Stimulated activated naive CD8-positive, alpha-beta T cell treated with anti-CD3 and anti-CD28 coated beads, Interleukin-15, amount 100 ng/mL, for 72 hours (primary cell): ENCODE results near the gene ZSCAN1.

ENCODE experiments used
- ATAC-seq: fragments of 150-1000 bp; cut with Tn5 transposase; 2 replicates; pipeline ENCODE4 v1.10.0; 2021; ENCODE audit warnings: mild to moderate bottlenecking, moderate library complexity
- DNase-seq, 2 donors: peaks; one replicate each; pipeline ENCODE4 v3.0.0; 2021 to 2022
- H3K27ac Mint-ChIP-seq, 2 donors: one replicate each; pipeline ENCODE4 v1.8.0; 2022; ENCODE audit warnings: mild to moderate bottlenecking in 2 of 2, mixed read lengths in 2 of 2, moderate library complexity in 2 of 2
- H3K27me3 Mint-ChIP-seq: one replicate; pipeline ENCODE4 v1.8.0; 2022; ENCODE audit warnings: mixed read lengths
- H3K4me1 Mint-ChIP-seq: one replicate; pipeline ENCODE4 v1.8.0; 2022; ENCODE audit warnings: mild to moderate bottlenecking, mixed read lengths
- H3K4me3 Mint-ChIP-seq, 2 donors: one replicate each; pipeline ENCODE4 v1.8.0; 2022; ENCODE audit warnings: mild to moderate bottlenecking in 2 of 2, mixed read lengths in 2 of 2, moderate library complexity in 1 of 2
- H3K9me3 Mint-ChIP-seq, 2 donors: one replicate each; pipeline ENCODE4 v1.8.0; 2022; ENCODE audit warnings: mixed read lengths in 2 of 2

ZSCAN1 gene

GRCh38 chr19:58054901-58055874 lies 21.4 kb downstream of the ZSCAN1 start:
- Mint-ChIP-seq H3K4me3 (peak overlapping the region; percentile 35 to 71), H3K4me1 (peaks cover 18% of the 10 kb centered on the region), H3K27ac (no peak overlapping the region), H3K27me3 (peaks cover 22% of the 10 kb centered on the region), H3K9me3 (peaks cover 30 to 77% of the 10 kb centered on the region in 2 donors)
- DNase-seq (no peak), ATAC-seq (no peak)

DNA sequence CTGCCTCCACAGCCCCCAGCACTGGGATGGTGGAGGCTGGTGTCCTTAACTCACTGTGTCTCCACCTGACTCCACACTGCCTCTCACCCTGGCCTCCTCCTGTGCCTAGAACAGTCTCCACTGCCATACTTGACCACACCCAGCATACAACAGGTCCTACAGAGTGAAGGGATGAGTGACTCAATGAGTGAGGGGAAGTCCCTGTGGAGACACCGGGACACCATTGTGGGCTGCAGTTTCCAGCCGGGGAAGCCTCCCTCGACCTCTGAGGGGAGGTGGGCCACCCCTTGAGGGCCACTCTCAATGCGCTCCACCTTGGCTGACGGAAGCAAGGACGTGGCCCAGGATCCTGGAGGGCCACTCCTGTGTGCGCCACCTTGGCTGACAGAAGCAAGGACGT lies 22.4 kb downstream of the ZSCAN1 start:
- Mint-ChIP-seq H3K27me3 (peaks cover 22% of the 10 kb centered on the region), H3K4me3 (no peak overlapping the region), H3K9me3 (peaks cover 26 to 73% of the 10 kb centered on the region in 2 donors), H3K4me1 (peaks cover 19% of the 10 kb centered on the region), H3K27ac (no peak overlapping the region)
- ATAC-seq (no peak), DNase-seq (no peak)

DNA sequence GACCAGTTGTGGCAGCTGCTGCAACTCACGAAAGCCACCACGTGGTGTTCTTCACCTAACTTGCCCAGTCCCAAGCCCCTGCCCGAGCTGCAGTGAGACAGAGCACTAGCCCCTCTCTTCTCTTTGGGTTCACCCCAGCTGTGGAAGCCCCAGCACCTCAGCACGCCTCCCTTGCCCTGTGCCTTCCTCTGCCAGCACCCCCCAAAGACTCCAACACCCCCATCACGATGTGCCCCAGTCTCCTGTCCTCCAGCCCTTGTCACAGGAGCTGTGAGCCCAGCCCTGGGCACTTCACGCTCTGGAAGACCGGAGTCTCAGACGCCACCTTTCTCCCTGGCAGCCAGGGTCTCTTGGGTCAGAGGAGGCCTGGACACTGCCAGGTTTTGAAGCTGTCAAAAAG lies 23.0 kb downstream of the ZSCAN1 start:
- Mint-ChIP-seq H3K27me3 (peaks cover 22% of the 10 kb centered on the region), H3K27ac (no peak overlapping the region), H3K9me3 (peaks cover 23 to 72% of the 10 kb centered on the region in 2 donors), H3K4me3 (no peak overlapping the region), H3K4me1 (peaks cover 19% of the 10 kb centered on the region)
- DNase-seq = no peak
- no peak for ATAC-seq

DNA sequence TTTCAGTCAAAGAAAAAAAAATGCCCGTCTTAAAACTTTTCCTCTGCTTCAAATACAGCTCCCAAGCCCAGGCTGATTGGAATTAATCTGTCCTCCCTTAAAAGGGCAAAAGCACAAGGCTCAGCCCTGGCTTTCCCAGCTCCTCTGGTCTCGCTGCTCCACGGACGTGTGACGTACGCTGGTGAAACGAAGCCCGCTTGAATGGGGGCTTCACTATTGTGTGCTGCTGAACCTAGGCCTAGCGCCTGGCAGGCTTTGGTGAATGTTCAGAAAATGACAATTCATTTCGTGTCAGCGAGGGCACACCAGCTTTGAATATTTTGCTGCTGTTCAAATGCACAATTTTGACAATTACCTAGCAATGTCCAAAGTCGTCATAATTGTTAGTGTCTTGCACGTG lies 24.6 kb downstream of the ZSCAN1 start:
- peak overlapping the region; percentile 84 to 85 for H3K4me3 Mint-ChIP-seq
- peaks cover 22% of the 10 kb centered on the region for H3K27me3 Mint-ChIP-seq
- ATAC-seq (no peak), DNase-seq (no peak)
- H3K9me3 Mint-ChIP-seq = peaks cover 19 to 69% of the 10 kb centered on the region in 2 donors
- peak overlapping the region in 1 of 2 donors; percentile 94 for H3K27ac Mint-ChIP-seq
- peaks cover 19% of the 10 kb centered on the region for H3K4me1 Mint-ChIP-seq

DNA sequence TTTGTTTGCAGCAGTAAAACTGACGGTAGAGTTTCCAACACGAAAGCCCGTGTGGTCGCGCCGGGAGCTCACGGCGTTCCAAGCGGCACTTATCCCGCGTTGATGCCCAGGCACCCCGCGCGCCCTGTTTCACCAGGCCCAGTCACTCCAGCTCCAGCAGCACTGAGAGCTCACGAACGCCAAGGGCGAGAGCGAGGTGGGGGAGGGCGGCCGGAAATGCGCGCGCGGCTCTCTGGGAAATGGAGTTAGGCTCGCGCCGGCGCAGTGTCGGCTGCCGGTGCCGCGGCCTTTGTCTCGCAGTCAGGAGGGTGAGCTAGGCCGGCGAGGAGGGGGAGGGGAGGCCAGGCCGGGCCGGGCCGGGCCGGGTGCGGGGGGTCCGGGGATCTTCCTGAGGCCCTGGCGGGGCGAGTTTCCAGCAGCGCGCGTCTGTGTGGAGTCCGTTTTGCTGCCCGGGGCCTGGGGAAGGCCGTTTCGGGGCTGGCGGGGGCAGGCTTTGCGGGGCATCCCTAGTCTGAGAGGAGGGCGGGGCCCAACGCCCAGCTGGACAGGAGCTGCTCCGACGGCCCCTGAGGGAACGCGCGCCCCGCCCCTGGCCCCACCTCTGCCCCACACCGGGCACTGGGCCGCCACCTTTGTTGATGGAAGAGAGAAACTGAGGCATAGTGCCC lies 25.3 kb downstream of the ZSCAN1 start, which contains the start of gene ZNF135:
Gene ZNF135, plus strand, starts transcription at position 280 of the 668 bp plus-strand sequence. CDS start 721 bp downstream, outside the sequence.
- ATAC-seq = peak; percentile 94

DNA sequence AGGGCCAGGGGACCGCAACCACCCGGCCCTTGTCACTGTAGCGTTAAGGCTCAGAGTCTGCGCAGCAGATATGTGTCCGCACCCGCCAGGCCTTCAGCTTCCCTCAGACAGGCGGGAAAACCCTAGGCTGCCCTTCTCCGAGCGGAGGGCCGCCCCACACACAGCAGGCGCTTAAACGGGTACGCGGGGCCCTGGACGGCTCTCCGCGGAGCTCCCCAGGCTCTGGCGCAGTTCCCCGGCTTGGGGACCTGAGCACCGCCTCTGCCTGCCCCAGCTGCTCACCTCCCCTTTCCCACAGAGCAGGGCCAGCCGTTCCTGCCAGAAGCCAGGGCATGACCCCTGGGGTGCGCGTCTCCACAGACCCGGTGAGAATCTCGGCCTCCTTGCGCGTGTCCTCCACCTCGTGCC lies 25.9 kb downstream of the ZSCAN1 start:
- Mint-ChIP-seq H3K9me3 (peaks cover 19 to 75% of the 10 kb centered on the region in 2 donors), H3K27me3 (peaks cover 19% of the 10 kb centered on the region), H3K27ac (peak overlapping the region in 1 of 2 donors; percentile 95), H3K4me1 (peaks cover 19% of the 10 kb centered on the region), H3K4me3 (peak overlapping the region; percentile 84 to 85)
- ATAC-seq (peak; percentile 29), DNase-seq (peak in 1 of 2 donors; percentile 42)

More for the DNA sequence above, 25.3 kb downstream of the ZSCAN1 start, which contains the start of gene ZNF135:
- DNase-seq = peak; percentile 75 to 79
- Mint-ChIP-seq H3K4me1 (peaks cover 19% of the 10 kb centered on the region), H3K4me3 (peak within 1 kb of the TSS; percentile 84 to 85), H3K27me3 (peaks cover 22% of the 10 kb centered on the region), H3K9me3 (peaks cover 19 to 76% of the 10 kb centered on the region in 2 donors), H3K27ac (peak within 1 kb of the TSS; percentile 94 to 95)

- H3K9me3 Mint-ChIP-seq = peaks cover 23 to 75% of the 10 kb centered on the region in 2 donors
- DNase-seq (no peak), ATAC-seq (no peak)
- H3K27ac Mint-ChIP-seq = peak overlapping the region; percentile 33 to 59
- H3K27me3 Mint-ChIP-seq = peaks cover 13% of the 10 kb centered on the region
- peaks cover 15% of the 10 kb centered on the region for H3K4me1 Mint-ChIP-seq
- H3K4me3 Mint-ChIP-seq = peak overlapping the region; percentile 84 to 85
These were observed 26.4 kb downstream of the ZSCAN1 start for GRCh38 chr19:58060231-58060630.

- DNase-seq (no peak), ATAC-seq (no peak)
- Mint-ChIP-seq H3K27me3 (no peaks in the 10 kb centered on the region), H3K27ac (no peak overlapping the region), H3K4me3 (no peak overlapping the region), H3K9me3 (peaks cover 41 to 78% of the 10 kb centered on the region in 2 donors), H3K4me1 (peaks cover 10% of the 10 kb centered on the region)
These were observed 29.9 kb downstream of the ZSCAN1 start for GRCh38 chr19:58063712-58064111.

DNA sequence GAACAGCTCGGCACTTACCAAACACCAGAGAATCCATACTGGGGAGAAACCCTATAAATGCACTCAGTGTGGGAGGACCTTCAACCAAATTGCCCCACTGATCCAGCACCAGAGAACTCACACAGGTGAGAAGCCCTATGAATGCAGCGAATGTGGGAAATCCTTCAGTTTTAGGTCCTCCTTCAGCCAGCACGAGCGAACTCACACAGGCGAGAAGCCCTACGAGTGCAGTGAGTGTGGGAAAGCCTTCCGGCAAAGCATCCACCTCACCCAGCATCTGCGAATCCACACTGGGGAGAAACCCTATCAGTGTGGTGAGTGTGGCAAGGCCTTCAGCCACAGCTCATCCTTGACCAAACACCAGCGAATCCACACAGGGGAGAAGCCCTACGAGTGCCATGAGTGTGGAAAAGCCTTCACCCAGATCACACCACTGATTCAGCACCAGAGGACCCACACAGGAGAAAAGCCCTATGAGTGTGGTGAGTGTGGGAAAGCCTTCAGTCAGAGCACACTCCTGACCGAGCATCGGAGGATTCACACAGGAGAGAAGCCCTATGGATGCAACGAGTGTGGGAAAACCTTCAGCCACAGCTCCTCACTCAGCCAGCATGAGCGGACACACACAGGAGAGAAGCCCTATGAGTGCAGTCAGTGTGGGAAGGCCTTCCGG lies 33.6 kb downstream of the ZSCAN1 start:
- ATAC-seq (no peak), DNase-seq (no peak)
- H3K27ac Mint-ChIP-seq = no peak overlapping the region
- no peak overlapping the region for H3K4me3 Mint-ChIP-seq
- no peaks in the 10 kb centered on the region for H3K27me3 Mint-ChIP-seq
- H3K4me1 Mint-ChIP-seq = no peaks in the 10 kb centered on the region
- H3K9me3 Mint-ChIP-seq = peaks cover 44 to 77% of the 10 kb centered on the region in 2 donors

DNA sequence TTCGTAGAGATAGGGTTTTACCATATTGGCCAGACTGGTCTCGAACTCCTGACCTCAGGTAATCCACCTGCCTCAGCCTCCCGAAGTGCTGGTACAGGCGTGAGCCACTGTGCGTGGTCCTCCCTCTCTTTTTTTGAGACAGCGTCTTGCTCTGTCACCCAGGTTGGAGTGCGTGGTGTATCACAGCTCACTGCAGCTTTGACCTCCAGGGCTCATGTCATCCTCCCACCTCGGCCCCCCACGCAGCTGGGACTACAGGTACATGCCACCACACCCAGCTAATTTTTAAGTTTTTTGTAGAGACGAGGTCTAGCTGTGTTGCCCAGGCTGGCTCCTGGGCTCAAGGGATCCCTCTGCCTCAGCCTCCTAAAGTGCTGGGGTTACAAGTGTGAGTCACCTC lies 46.0 kb downstream of the ZSCAN1 start:
- ATAC-seq (no peak), DNase-seq (no peak)
- Mint-ChIP-seq H3K27ac (no peak overlapping the region), H3K27me3 (no peaks in the 10 kb centered on the region), H3K4me1 (no peaks in the 10 kb centered on the region), H3K9me3 (peaks cover 28 to 47% of the 10 kb centered on the region in 2 donors), H3K4me3 (no peak overlapping the region)

DNA sequence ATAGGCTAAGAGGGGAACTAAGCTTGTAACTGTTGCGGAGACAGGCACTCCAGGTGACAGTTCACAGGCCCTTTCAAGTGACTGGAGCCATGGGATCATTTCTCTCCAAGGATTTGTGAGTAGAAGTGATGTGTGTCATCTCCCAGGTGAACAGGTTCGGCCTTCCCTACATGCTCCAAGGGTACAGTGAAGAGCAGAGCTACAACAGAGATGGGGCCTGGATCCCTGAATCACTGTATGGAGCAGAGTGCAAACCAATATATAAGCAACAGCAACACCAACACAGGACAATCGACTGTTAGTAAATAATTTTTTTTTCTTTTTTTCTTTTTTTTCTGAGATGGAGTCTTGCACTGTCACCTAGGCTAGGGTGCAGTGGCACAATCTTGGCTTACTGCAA lies 49.2 kb downstream of the ZSCAN1 start:
- Mint-ChIP-seq H3K4me3 (no peak overlapping the region), H3K4me1 (no peaks in the 10 kb centered on the region), H3K27ac (no peak overlapping the region), H3K27me3 (no peaks in the 10 kb centered on the region), H3K9me3 (peaks cover 28 to 50% of the 10 kb centered on the region in 2 donors)
- ATAC-seq (no peak), DNase-seq (no peak)

- DNase-seq (no peak), ATAC-seq (peak; percentile 37)
- H3K27me3 Mint-ChIP-seq = no peaks in the 10 kb centered on the region
- peaks cover 23 to 52% of the 10 kb centered on the region in 2 donors for H3K9me3 Mint-ChIP-seq
- H3K4me3 Mint-ChIP-seq = no peak overlapping the region
- H3K4me1 Mint-ChIP-seq = no peaks in the 10 kb centered on the region
- no peak overlapping the region for H3K27ac Mint-ChIP-seq
These were observed 50.9 kb downstream of the ZSCAN1 start for GRCh38 chr19:58084596-58085347.

- no peaks in the 10 kb centered on the region for H3K4me1 Mint-ChIP-seq
- DNase-seq (no peak), ATAC-seq (no peak)
- H3K27me3 Mint-ChIP-seq = no peaks in the 10 kb centered on the region
- no peak overlapping the region for H3K27ac Mint-ChIP-seq
- peaks cover 16 to 50% of the 10 kb centered on the region in 2 donors for H3K9me3 Mint-ChIP-seq
- no peak overlapping the region for H3K4me3 Mint-ChIP-seq
These were observed 51.6 kb downstream of the ZSCAN1 start for GRCh38 chr19:58085348-58085875.

DNA sequence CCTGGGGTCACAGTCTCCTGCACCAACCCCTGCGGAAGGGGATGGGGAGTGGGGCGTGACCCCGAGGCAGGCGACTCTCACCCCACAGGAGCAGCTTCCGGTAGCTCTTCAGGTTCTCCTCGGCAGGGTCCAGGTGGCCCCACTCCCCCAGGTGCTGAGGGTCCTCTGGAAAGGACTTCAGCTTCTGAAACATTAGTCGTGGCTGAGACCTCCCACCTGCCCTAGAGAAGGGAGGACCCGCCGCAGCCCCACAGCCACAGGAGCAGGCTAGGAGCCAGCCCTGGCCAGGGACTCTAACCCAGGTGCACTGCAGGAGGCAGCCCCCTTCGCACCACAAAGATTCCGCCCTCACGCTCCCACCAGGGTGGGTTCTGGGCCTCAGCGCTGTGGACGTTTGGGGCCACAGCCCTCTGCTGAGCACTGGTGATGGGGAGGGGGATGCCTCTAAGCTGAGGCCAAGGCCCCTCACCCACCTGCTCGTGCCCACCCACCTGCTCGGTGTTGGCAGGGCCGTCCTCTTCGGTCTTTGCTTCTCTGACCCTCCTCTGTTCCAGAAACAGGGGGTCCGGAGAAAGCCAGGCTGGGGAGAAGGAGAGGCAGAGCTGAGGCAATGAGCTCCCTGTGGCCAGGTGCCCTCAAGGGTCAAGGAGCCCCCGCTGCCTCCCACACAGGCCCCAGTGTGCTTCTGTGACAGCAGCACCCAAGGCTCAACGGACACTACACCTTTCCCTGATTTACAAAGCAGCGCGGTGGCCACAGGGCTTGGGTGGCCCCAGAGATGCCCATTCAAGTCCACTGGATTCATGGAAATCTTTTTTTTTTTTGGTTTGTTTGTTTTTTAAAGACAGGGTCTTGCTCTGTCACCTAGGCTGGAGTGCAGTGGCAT lies 53.2 kb downstream of the ZSCAN1 start:
- Mint-ChIP-seq H3K4me3 (no peak overlapping the region), H3K4me1 (no peaks in the 10 kb centered on the region), H3K27ac (no peak overlapping the region), H3K9me3 (peaks cover 7 to 40% of the 10 kb centered on the region in 2 donors), H3K27me3 (no peaks in the 10 kb centered on the region)
- DNase-seq = no peak
- ATAC-seq = no peak
